HCT116 (cell line): Measurements from ENCODE around the gene VTI1A.

Experiments used
- CEBPB ChIP-seq: IDR thresholded peaks from 2 replicates; pipeline ENCODE4 v1.6.1; 2012; ENCODE audit warnings: low read depth
- CTCF ChIP-seq, 3 experiments: fragments of 200-600 bp in 1 of 3; sonication (generic) in 1 of 3; IDR thresholded peaks in 2 of 3; conservative IDR thresholded peaks in 1 of 3; 2 replicates each; pipeline ENCODE4 v1.5.1; 2012 to 2017; ENCODE audit warnings: low read depth in 2 of 3, low read length in 2 of 3, antibody characterized with exemption in 1 of 3, borderline replicate concordance in 1 of 3, control low read depth in 1 of 3, mild to moderate bottlenecking in 1 of 3, mixed read lengths in 1 of 3, mixed run types in 1 of 3, moderate library complexity in 1 of 3; ENCODE audit not compliant: insufficient read depth in 1 of 3
- EZH2 ChIP-seq: fragments of 200-600 bp; sonication (generic); IDR thresholded peaks from 2 replicates; pipeline ENCODE4 v1.6.1; 2017; ENCODE audit warnings: antibody characterized with exemption, mixed run types
- POLR2A ChIP-seq: IDR thresholded peaks from 2 replicates; pipeline ENCODE4 v1.7.0; 2011; ENCODE audit warnings: borderline replicate concordance; ENCODE audit not compliant: insufficient read depth, insufficient read length; ENCODE audit errors: extremely low read depth
- SP1 ChIP-seq: IDR thresholded peaks from 2 replicates; pipeline ENCODE4 v1.6.1; 2012; ENCODE audit warnings: low read depth
- TF ChIP-seq, protein P1 (sequence below): IDR thresholded peaks from 2 replicates; pipeline ENCODE4 v1.6.1; 2011; ENCODE audit warnings: mild to moderate bottlenecking, low read length, moderate library complexity; ENCODE audit not compliant: insufficient replicate concordance; ENCODE audit errors: extremely low read depth

GRCh38 chr10:112785089-112785488 lies 338.1 kb downstream of the VTI1A start:
- TF ChIP-seq CTCF (IDR thresholded peaks at IDR 0.05 in 2 of 3, conservative IDR thresholded peaks at IDR 0.05 in 1 of 3; ENCODE audit: borderline replicate concordance in 1 of 3, insufficient read depth in 1 of 3, low read depth in 2 of 3, low read length in 2 of 3) (no peak), POLR2A (no peak), EZH2 (no peak), SP1 (no peak), CEBPB (no peak)
- TF ChIP-seq, protein P1, sequence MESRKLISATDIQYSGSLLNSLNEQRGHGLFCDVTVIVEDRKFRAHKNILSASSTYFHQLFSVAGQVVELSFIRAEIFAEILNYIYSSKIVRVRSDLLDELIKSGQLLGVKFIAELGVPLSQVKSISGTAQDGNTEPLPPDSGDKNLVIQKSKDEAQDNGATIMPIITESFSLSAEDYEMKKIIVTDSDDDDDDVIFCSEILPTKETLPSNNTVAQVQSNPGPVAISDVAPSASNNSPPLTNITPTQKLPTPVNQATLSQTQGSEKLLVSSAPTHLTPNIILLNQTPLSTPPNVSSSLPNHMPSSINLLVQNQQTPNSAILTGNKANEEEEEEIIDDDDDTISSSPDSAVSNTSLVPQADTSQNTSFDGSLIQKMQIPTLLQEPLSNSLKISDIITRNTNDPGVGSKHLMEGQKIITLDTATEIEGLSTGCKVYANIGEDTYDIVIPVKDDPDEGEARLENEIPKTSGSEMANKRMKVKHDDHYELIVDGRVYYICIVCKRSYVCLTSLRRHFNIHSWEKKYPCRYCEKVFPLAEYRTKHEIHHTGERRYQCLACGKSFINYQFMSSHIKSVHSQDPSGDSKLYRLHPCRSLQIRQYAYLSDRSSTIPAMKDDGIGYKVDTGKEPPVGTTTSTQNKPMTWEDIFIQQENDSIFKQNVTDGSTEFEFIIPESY = no peak
